ENCODE results near the gene KPNA4. TPM values are rescaled to one million over a fixed set of nuclear protein-coding genes. Genes with fewer than 3 reads are reported as not detected.
A peak's percentile ranks its signal among the peaks of the same experiment; 100 is the strongest.

The KPNA4 gene
- total and polyA plus RNA-seq, 2 of the 4 experiments (the other 2 are of a cell fraction) = 12.9 to 46.1 TPM

DNA sequence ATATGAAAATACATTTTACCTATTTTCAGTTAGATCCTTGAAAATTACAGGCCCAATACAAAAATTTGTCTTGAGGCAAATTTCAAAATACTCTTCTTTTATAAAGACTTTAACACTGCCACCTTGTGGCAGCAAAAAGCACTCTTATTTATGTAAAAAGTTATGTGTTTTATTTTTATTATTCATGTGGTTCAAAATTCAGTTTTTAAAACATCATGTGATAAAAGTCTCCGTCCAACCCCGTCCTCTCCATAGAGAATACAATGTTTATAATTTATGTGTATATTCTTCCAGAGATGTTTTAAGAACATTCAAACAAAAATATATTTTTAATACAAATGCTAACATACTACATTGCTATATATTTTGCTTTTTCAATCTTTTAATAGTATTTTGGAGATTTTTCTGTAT is 78.9 kb downstream of the KPNA4 start:
- Histone ChIP-seq H3K4ac (ENCODE audit: low read depth, low read length) (no peak overlapping the region), H3K27me3 (ENCODE audit: control insufficient read depth, insufficient read depth, low read length) (no peaks in the 10 kb centered on the region), H3K27ac (ENCODE audit: insufficient read depth, low read length) (no peak overlapping the region), H2AFZ (replicated peaks; ENCODE audit: low read length, poor library complexity) (no peak overlapping the region), H3K18ac (ENCODE audit: low read depth, low read length) (no peak overlapping the region), H3K4me1 (ENCODE audit: control insufficient read depth, insufficient read depth, low read length) (peaks cover 4% of the 10 kb centered on the region), H3K9me3 (ENCODE audit: control insufficient read depth, insufficient read depth, low read length) (no peaks in the 10 kb centered on the region), H4K8ac (ENCODE audit: low read depth in 2 of 2, low read length in 2 of 2) (no peak overlapping the region), H3K9ac (ENCODE audit: low read depth, low read length) (no peak overlapping the region), H3K9me1 (ENCODE audit: insufficient read depth, low read length) (no peaks in the 10 kb centered on the region), H4K20me1 (ENCODE audit: insufficient read depth, low read length) (no peaks in the 10 kb centered on the region), H3K23ac (ENCODE audit: low read depth, low read length) (no peak overlapping the region), H2BK5ac (ENCODE audit: low read depth, low read length, poor library complexity, severe bottlenecking) (no peak overlapping the region), H2BK15ac (ENCODE audit: low read depth, low read length) (no peak overlapping the region), H3K4me3 (ENCODE audit: insufficient read depth, low read depth, low read length) (no peak overlapping the region), H3K4me2 (ENCODE audit: low read depth, low read length) (no peak overlapping the region), H3K56ac (ENCODE audit: extremely low read depth, insufficient read depth, low read length) (no peak overlapping the region), H2AK9ac (replicated peaks; ENCODE audit: low read depth, low read length, poor library complexity) (no peak overlapping the region), H4K91ac (ENCODE audit: insufficient read depth, low read depth, low read length) (no peak overlapping the region), H4K5ac (ENCODE audit: low read depth, low read length) (no peak overlapping the region), H2AK5ac (ENCODE audit: low read depth, low read length) (no peak overlapping the region), H2BK120ac (ENCODE audit: low read depth, low read length) (no peak overlapping the region), H3K79me1 (ENCODE audit: low read depth in 1 of 2, low read length in 2 of 2) (peaks cover 0 to 7% of the 10 kb centered on the region in 2 experiments; a peak in 2 of 4 replicates), H3K14ac (replicated peaks; ENCODE audit: low read depth, low read length) (no peak overlapping the region), H3K36me3 (ENCODE audit: control insufficient read depth, insufficient read depth, low read length) (no peaks in the 10 kb centered on the region), H2BK20ac (ENCODE audit: low read depth, low read length) (no peak overlapping the region)
- WGBS, 2 experiments (ENCODE audit: extremely low coverage in 2 of 2, insufficient read length in 1 of 2) = no CpG with 5 or more reads among the region's 2 CpGs
- intact Hi-C loops (cut with micrococcal nuclease) = loop anchor here (1.0 to 5.0 kb wide), 5 partner anchors 37 to 1224 kb away; partner anchors contain the start of gene TRIM59
- POLR2A ChIA-PET (ENCODE audit: unreplicated experiment) = no interaction called here
- peak; percentile 71 for DNase-seq
- dilution Hi-C loops (cut with HindIII; ENCODE audit: low sequenced_read_pairs, unreplicated experiment) = no loop called here
- TF ChIP-seq USF2 (IDR thresholded peaks at IDR 0.05; ENCODE audit: low read depth, low read length) (no peak), POLR2A (IDR thresholded peaks at IDR 0.05; ENCODE audit: low read depth, low read length) (no peak), RAD21 (IDR thresholded peaks at IDR 0.05; ENCODE audit: low read length) (peak; percentile 48), SMC3 (IDR thresholded peaks at IDR 0.05; ENCODE audit: low read depth, low read length) (peak; percentile 64)
- TF ChIP-seq, protein P1, sequence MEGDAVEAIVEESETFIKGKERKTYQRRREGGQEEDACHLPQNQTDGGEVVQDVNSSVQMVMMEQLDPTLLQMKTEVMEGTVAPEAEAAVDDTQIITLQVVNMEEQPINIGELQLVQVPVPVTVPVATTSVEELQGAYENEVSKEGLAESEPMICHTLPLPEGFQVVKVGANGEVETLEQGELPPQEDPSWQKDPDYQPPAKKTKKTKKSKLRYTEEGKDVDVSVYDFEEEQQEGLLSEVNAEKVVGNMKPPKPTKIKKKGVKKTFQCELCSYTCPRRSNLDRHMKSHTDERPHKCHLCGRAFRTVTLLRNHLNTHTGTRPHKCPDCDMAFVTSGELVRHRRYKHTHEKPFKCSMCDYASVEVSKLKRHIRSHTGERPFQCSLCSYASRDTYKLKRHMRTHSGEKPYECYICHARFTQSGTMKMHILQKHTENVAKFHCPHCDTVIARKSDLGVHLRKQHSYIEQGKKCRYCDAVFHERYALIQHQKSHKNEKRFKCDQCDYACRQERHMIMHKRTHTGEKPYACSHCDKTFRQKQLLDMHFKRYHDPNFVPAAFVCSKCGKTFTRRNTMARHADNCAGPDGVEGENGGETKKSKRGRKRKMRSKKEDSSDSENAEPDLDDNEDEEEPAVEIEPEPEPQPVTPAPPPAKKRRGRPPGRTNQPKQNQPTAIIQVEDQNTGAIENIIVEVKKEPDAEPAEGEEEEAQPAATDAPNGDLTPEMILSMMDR (conservative IDR thresholded peaks at IDR 0.05; ENCODE audit: low read depth, low read length) = peak; percentile 64
- CTCF ChIA-PET = no interaction called here
- in situ Hi-C loops (cut with MboI; ENCODE audit: low sequenced_read_pairs) = loop anchor here (10.0 kb wide), 1 partner anchor 332 kb away; no protein-coding TSS in a partner anchor
- BruUV-seq (replicated peaks) = no TSS peak
- no peak for ATAC-seq (ENCODE audit: low read depth)

Measured in IMR-90 (cell line).